WTC11 (cell line): ENCODE results near the gene TMEM119. TPM values are rescaled to one million over a fixed set of nuclear protein-coding genes. Genes with fewer than 3 reads are reported as not detected.

Experiments used
- ATAC-seq: fragments of 200-7000 bp; cut with Tn5 transposase; 2 replicates; pipeline ENCODE4 v1.10.0; 2021; ENCODE audit warnings: mild to moderate bottlenecking, moderate library complexity
- CTCF ChIA-PET: fragments of 300-600 bp; sonication (Branson Sonifier 250); formaldehyde crosslinking; loops from one replicate; lab custom pipeline; 2021; ENCODE audit warnings: antibody characterized with exemption; lab: Charles Lee
- POLR2A ChIA-PET: fragments of 350-600 bp; sonication (Branson Sonifier 250); formaldehyde crosslinking; loops from one replicate; lab custom pipeline; 2021; ENCODE audit warnings: antibody characterized with exemption; lab: Charles Lee
- DNase-seq: peaks from one replicate; pipeline ENCODE4 v3.0.0; 2021; ENCODE audit warnings: low spot score
- H3K27ac Mint-ChIP-seq: 2 replicates; pipeline ENCODE4 v1.8.0; 2021; ENCODE audit warnings: mixed read lengths
- H3K27me3 Mint-ChIP-seq: 2 replicates; pipeline ENCODE4 v1.8.0; 2021; ENCODE audit warnings: low read depth, mild to moderate bottlenecking, moderate library complexity, mixed read lengths
- H3K36me3 Mint-ChIP-seq: 2 replicates; pipeline ENCODE4 v1.8.0; 2021; ENCODE audit warnings: mixed read lengths
- H3K4me1 Mint-ChIP-seq: 2 replicates; pipeline ENCODE4 v1.8.0; 2022; ENCODE audit warnings: mixed read lengths
- H3K4me3 Mint-ChIP-seq: 2 replicates; pipeline ENCODE4 v1.8.0; 2021; ENCODE audit warnings: mild to moderate bottlenecking, moderate library complexity, mixed read lengths
- H3K9me3 Mint-ChIP-seq: 2 replicates; pipeline ENCODE4 v1.8.0; 2021; ENCODE audit warnings: mixed read lengths
- AR ChIP-seq: fragments of 250-450 bp; sonication (Bioruptor Pico); IDR thresholded peaks from 2 replicates; pipeline ENCODE4 v1.9.0; 2021; ENCODE audit warnings: mild to moderate bottlenecking
- E2F1 ChIP-seq: sonication (generic); formaldehyde crosslinking; IDR thresholded peaks from 2 replicates; pipeline ENCODE4 v1.8.0; 2022; ENCODE audit warnings: mild to moderate bottlenecking, missing genetic modification reagents
- ERG ChIP-seq: fragments of 250-450 bp; sonication (Bioruptor Pico); IDR thresholded peaks from 2 replicates; pipeline ENCODE4 v1.8.0; 2021; ENCODE audit warnings: mild to moderate bottlenecking
- FOXP1 ChIP-seq: sonication (generic); formaldehyde crosslinking; IDR thresholded peaks from 2 replicates; pipeline ENCODE4 v1.8.0; 2022; ENCODE audit warnings: missing genetic modification reagents, mild to moderate bottlenecking, moderate library complexity, borderline replicate concordance
- GRHL2 ChIP-seq: fragments of 250-450 bp; sonication (Bioruptor Pico); IDR thresholded peaks from 2 replicates; pipeline ENCODE4 v1.8.0; 2022; ENCODE audit warnings: mild to moderate bottlenecking, moderate library complexity; ENCODE audit not compliant: insufficient replicate concordance, severe bottlenecking
- JAZF1 ChIP-seq: fragments of 250-450 bp; sonication (Bioruptor Pico); IDR thresholded peaks from 2 replicates; pipeline ENCODE4 v1.9.0; 2021; ENCODE audit warnings: moderate library complexity, mild to moderate bottlenecking, inconsistent platforms
- NFE2L1 ChIP-seq: sonication (generic); formaldehyde crosslinking; IDR thresholded peaks from 2 replicates; pipeline ENCODE4 v1.8.1; 2023; ENCODE audit warnings: missing genetic modification reagents
- NR2C2 ChIP-seq: sonication (generic); formaldehyde crosslinking; IDR thresholded peaks from 2 replicates; pipeline ENCODE4 v1.8.0; 2022; ENCODE audit warnings: mild to moderate bottlenecking, missing genetic modification reagents
- NR3C1 ChIP-seq: sonication (generic); formaldehyde crosslinking; conservative IDR thresholded peaks from 2 replicates; pipeline ENCODE4 v1.8.1; 2023; ENCODE audit warnings: low read depth, mild to moderate bottlenecking, missing genetic modification reagents
- PREB ChIP-seq: sonication (generic); formaldehyde crosslinking; IDR thresholded peaks from 2 replicates; pipeline ENCODE4 v1.8.1; 2022; ENCODE audit warnings: mild to moderate bottlenecking, missing genetic modification reagents, moderate library complexity, borderline replicate concordance
- PRRX2 ChIP-seq: fragments of 250-450 bp; sonication (Bioruptor Pico); IDR thresholded peaks from 2 replicates; pipeline ENCODE4 v1.8.0; 2021; ENCODE audit warnings: mild to moderate bottlenecking
- SP1 ChIP-seq: sonication (generic); formaldehyde crosslinking; conservative IDR thresholded peaks from 2 replicates; pipeline ENCODE4 v1.8.1; 2022; ENCODE audit warnings: missing genetic modification reagents
- TCF7 ChIP-seq: sonication (generic); formaldehyde crosslinking; IDR thresholded peaks from 2 replicates; pipeline ENCODE4 v1.8.0; 2022; ENCODE audit warnings: mild to moderate bottlenecking, low read depth, missing genetic modification reagents, moderate library complexity
- ZNF263 ChIP-seq: sonication (generic); formaldehyde crosslinking; IDR thresholded peaks from 2 replicates; pipeline ENCODE4 v1.8.1; 2022; ENCODE audit warnings: low read depth, mild to moderate bottlenecking, moderate library complexity, missing genetic modification reagents
- ZNF416 ChIP-seq: fragments of 250-450 bp; sonication (Bioruptor Pico); IDR thresholded peaks from 2 replicates; pipeline ENCODE4 v1.9.0; 2021; ENCODE audit warnings: mild to moderate bottlenecking, inconsistent platforms
- ZNF425 ChIP-seq: fragments of 250-450 bp; sonication (Bioruptor Pico); conservative IDR thresholded peaks from 2 replicates; pipeline ENCODE4 v1.9.0; 2021; ENCODE audit warnings: mild to moderate bottlenecking
- ZNF512 ChIP-seq: sonication (generic); formaldehyde crosslinking; IDR thresholded peaks from 2 replicates; pipeline ENCODE4 v1.8.1; 2022; ENCODE audit warnings: missing genetic modification reagents, borderline replicate concordance
- ZNF532 ChIP-seq: fragments of 250-450 bp; sonication (Bioruptor Pico); IDR thresholded peaks from 2 replicates; pipeline ENCODE4 v1.9.0; 2021; ENCODE audit warnings: mild to moderate bottlenecking, borderline replicate concordance
- total RNA-seq: library from RNA; stranded (reverse); gene quantifications from 3 replicates; pipeline ENCODE4 v1.2.3, GENCODE V29; 2021

Gene TMEM119
- total RNA-seq, 1 experiment from 2014 or later = 0.20 TPM

GRCh38 chr12:108634341-108634751 lies 36.5 kb upstream of the TMEM119 start (continued):
- no peak for TF ChIP-seq ZNF532 (CRISPR knock-in tag)
- TF ChIP-seq E2F1 = no peak
- TF ChIP-seq ERG (CRISPR knock-in tag) = no peak
- TF ChIP-seq PRRX2 (CRISPR knock-in tag) = no peak
- no peak for TF ChIP-seq NFE2L1
- TF ChIP-seq ZNF512 = no peak

- peaks cover 49% of the 10 kb centered on the region for H3K4me1 Mint-ChIP-seq
- no peaks in the 10 kb centered on the region for H3K9me3 Mint-ChIP-seq
- H3K36me3 Mint-ChIP-seq = no peaks in the 10 kb centered on the region
- ChIA-PET CTCF (interaction anchor here (1.0 to 1.9 kb wide), 4 partner anchors 14 to 168 kb away, joined by 4 to 6 read pairs (median 4); no protein-coding TSS in a partner anchor), POLR2A (interaction anchor here (0.6 kb wide), 1 partner anchor 71 kb away, joined by 4 read pairs; the partner anchor contains the start of gene ISCU)
- no peak for ATAC-seq
- H3K4me3 Mint-ChIP-seq = no peak within 1 kb of the TSS
- H3K27me3 Mint-ChIP-seq = no peaks in the 10 kb centered on the region
- peak within 1 kb of the TSS; percentile 32; the same call in 1 of the 2 replicates for H3K27ac Mint-ChIP-seq
- DNase-seq = no peak
- TF ChIP-seq SP1 (CRISPR knock-in tag) (no peak), NR2C2 (CRISPR knock-in tag) (no peak), ZNF425 (no peak), ZNF263 (CRISPR knock-in tag) (no peak), GRHL2 (CRISPR knock-in tag) (no peak), AR (no peak), TCF7 (no peak), NR3C1 (CRISPR knock-in tag) (no peak), JAZF1 (CRISPR knock-in tag) (no peak), FOXP1 (no peak), PREB (CRISPR knock-in tag) (no peak), ZNF416 (no peak)
Observed at GRCh38 chr12:108633534-108634248, 35.8 kb upstream of the TMEM119 start, which contains the start of gene SELPLG. Gene SELPLG, minus strand, starts transcription at chr12:108633894. Its CDS starts 9,587 bp downstream, at chr12:108624307.
